HEK293T (cell line): ENCODE measurements around the gene VAV3.

ENCODE experiments used
- CTCF ChIA-PET: fragments of 350-600 bp; formaldehyde crosslinking; extraction: SDS; loops from one replicate; lab custom pipeline; 2021; ENCODE audit warnings: antibody characterized with exemption, inconsistent platforms; lab: Yijun Ruan, JAX
- POLR2A ChIA-PET: fragments of 350-600 bp; formaldehyde crosslinking; extraction: SDS; loops from one replicate; lab custom pipeline; 2020; ENCODE audit warnings: antibody characterized with exemption, inconsistent platforms; lab: Yijun Ruan, JAX
- DNase-seq: peaks from one replicate; pipeline ENCODE4 v3.0.0; 2012; ENCODE audit warnings: mixed read lengths; ENCODE audit errors: extremely low spot score
- ARNT ChIP-seq: fragments of 450-650 bp; IDR thresholded peaks from 2 replicates; pipeline ENCODE4 v1.6.1; 2017; ENCODE audit warnings: mild to moderate bottlenecking
- BHLHE40 ChIP-seq: fragments of 450-650 bp; IDR thresholded peaks from 2 replicates; pipeline ENCODE4 v1.6.1; 2016; ENCODE audit warnings: mild to moderate bottlenecking, moderate library complexity, borderline replicate concordance
- CTBP1 ChIP-seq: fragments of 450-650 bp; IDR thresholded peaks from 2 replicates; pipeline ENCODE4 v1.6.1; 2016; ENCODE audit warnings: borderline replicate concordance
- ELF4 ChIP-seq: fragments of 450-650 bp; IDR thresholded peaks from 2 replicates; pipeline ENCODE4 v1.6.1; 2017; ENCODE audit warnings: antibody characterized with exemption
- FOXA1 ChIP-seq: fragments of 450-650 bp; IDR thresholded peaks from 2 replicates; pipeline ENCODE4 v1.6.1; 2016; ENCODE audit warnings: mild to moderate bottlenecking
- FOXK2 ChIP-seq: fragments of 450-650 bp; IDR thresholded peaks from 2 replicates; pipeline ENCODE4 v1.6.1; 2016; ENCODE audit warnings: mild to moderate bottlenecking
- FOXM1 ChIP-seq: fragments of 450-650 bp; IDR thresholded peaks from 2 replicates; pipeline ENCODE4 v1.6.1; 2017; ENCODE audit warnings: mild to moderate bottlenecking, borderline replicate concordance
- HDGF ChIP-seq: fragments of 450-650 bp; IDR thresholded peaks from 2 replicates; pipeline ENCODE4 v1.6.1; 2017; ENCODE audit warnings: antibody characterized with exemption, borderline replicate concordance
- L3MBTL2 ChIP-seq: fragments of 450-650 bp; conservative IDR thresholded peaks from 2 replicates; pipeline ENCODE4 v1.6.1; 2016; ENCODE audit warnings: mild to moderate bottlenecking
- LEF1 ChIP-seq: fragments of 450-650 bp; IDR thresholded peaks from 2 replicates; pipeline ENCODE4 v1.6.1; 2017; ENCODE audit warnings: mild to moderate bottlenecking, borderline replicate concordance
- NFRKB ChIP-seq: fragments of 450-650 bp; IDR thresholded peaks from 2 replicates; pipeline ENCODE4 v1.6.1; 2016; ENCODE audit warnings: mild to moderate bottlenecking, moderate library complexity
- SUZ12 ChIP-seq: fragments of 450-650 bp; IDR thresholded peaks from 2 replicates; pipeline ENCODE4 v1.6.1; 2016; ENCODE audit warnings: mild to moderate bottlenecking
- TARDBP ChIP-seq: fragments of 450-650 bp; IDR thresholded peaks from 2 replicates; pipeline ENCODE4 v1.6.1; 2016
- ZNF384 ChIP-seq: fragments of 450-650 bp; IDR thresholded peaks from 2 replicates; pipeline ENCODE4 v1.6.1; 2016
- TF ChIP-seq, protein P1 (sequence below): fragments of 450-650 bp; IDR thresholded peaks from 2 replicates; pipeline ENCODE4 v1.6.1; 2016

Gene VAV3

DNA sequence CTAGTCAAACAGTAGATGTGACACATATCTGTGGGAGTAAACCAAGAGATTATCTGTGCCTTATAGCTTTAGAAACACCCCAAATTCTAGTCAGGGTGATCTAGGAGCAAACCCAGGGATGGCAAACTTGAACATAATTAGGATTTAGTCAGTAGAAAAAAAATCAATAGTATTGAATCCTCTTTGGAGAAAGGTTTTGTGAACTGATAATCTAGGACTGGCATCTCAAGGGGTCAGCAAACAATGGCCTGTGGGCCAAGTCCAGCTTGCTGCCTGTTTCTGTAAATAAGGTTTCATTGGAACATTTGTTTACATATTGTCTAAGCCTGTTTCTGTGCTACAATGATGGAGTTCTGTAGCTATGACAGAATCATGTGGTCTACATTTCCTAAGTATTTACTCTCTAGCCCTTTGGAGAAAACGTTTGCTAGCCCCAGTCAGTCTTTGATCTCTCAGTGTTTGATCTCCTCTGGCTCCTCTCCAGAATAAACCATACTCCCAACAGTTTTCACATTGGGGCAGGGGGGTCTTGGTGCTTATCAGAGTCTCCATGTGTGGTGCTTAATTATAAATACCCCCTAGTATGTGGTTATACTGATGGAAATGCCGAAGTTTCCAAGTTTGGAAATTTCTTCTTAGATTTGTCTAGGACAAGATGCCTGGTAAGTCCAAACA, 438.3 kb downstream of the VAV3 start:
- CTCF ChIA-PET: no interaction called here
- no peak for TF ChIP-seq NFRKB
- TF ChIP-seq, protein P1, sequence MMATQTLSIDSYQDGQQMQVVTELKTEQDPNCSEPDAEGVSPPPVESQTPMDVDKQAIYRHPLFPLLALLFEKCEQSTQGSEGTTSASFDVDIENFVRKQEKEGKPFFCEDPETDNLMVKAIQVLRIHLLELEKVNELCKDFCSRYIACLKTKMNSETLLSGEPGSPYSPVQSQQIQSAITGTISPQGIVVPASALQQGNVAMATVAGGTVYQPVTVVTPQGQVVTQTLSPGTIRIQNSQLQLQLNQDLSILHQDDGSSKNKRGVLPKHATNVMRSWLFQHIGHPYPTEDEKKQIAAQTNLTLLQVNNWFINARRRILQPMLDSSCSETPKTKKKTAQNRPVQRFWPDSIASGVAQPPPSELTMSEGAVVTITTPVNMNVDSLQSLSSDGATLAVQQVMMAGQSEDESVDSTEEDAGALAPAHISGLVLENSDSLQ: no peak
- DNase-seq: no peak
- POLR2A ChIA-PET: no interaction called here

DNA sequence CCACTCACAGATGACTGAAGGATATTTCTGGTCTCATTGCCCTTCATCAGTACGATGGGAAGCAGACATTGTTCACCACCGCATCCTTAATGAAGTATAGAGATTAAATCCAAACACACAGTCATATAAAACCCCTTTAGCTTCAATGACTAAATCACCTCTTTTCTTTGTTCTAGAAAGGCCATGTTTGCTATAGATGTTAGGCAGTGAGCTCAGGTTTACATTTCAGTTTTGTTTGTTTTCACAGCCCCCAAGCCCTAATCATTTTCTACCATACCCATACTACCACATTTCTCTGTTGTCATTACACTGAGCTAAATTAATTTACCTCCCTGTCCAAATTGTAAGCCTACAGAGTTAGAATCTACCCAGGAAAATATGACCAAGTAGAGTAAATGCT, 439.0 kb downstream of the VAV3 start:
- ChIA-PET CTCF (no interaction called here), POLR2A (no interaction called here)
- DNase-seq: no peak
- TF ChIP-seq FOXM1 (no peak), TARDBP (no peak), ARNT (no peak), ZNF384 (no peak), L3MBTL2 (no peak), HDGF (no peak), BHLHE40 (no peak), FOXK2 (no peak)
- TF ChIP-seq, protein P1: no peak

DNA sequence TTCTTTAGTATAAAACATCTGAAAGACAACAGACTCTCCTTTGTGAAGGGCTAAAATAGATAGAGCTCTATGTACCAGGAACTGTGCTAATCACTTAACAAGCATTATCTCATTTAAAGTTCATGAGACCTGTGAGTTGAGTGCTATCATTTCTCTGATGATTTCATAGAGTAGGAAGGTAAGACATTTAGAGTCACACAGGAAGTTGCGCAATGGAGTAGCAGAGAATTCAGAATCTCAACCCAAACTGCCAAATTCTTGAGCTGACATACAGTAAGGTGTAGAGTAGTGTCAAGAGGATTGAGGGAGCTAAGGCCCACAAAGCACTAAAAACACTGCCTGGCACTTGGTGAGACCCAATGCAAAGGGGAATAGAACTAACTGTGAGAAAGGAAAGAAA, 439.8 kb downstream of the VAV3 start:
- CTCF ChIA-PET: no interaction called here
- POLR2A ChIA-PET: no interaction called here
- DNase-seq: no peak
- no peak for TF ChIP-seq FOXM1
- TF ChIP-seq TARDBP: no peak

DNA sequence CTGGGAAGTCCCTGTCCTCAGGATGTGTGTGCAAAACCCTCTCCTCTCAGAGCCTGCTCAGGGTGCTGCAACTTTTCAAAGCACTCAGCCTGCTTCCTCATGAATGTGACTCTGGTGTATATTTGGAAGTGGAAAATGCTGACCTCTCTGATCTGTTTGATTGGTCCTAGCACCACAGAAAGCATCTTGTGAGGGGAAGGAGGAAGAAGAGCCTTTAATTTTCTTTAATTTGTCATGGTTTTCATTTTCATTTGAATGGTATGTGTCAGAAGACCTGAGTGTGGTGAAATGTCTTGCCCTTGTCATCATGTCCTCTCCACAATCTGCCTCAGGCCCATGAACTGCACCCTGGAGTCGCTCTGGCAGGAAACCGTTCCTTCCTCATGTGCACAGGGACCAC, 440.7 kb downstream of the VAV3 start:
- POLR2A ChIA-PET: no interaction called here
- DNase-seq: no peak
- TF ChIP-seq HDGF (no peak), LEF1 (no peak), BHLHE40 (no peak), NFRKB (no peak), L3MBTL2 (no peak), SUZ12 (no peak), FOXA1 (no peak)
- CTCF ChIA-PET: no interaction called here

DNA sequence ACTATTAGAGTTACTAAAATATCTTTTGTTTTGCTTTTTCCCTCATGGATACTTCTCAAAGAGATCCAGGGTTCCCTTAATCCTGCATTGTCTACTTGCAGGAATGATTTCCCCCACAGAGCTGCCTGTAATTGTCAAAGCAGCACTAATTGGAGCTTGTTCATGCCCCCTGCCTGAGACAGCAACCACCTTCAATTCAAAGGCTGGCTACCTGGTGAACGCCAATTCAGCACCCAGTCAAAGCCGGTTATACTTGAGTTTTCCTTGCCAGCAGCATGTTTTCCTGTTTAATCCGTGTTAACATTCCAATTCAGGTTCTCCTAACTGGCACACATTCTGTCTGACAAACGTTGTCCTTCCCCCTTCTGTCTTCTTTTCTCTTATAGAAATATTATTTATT, 441.2 kb downstream of the VAV3 start:
- POLR2A ChIA-PET: no interaction called here
- CTCF ChIA-PET: no interaction called here
- no peak for TF ChIP-seq L3MBTL2
- no peak for TF ChIP-seq LEF1
- no peak for TF ChIP-seq NFRKB
- no peak for TF ChIP-seq TARDBP
- no peak for TF ChIP-seq SUZ12
- no peak for TF ChIP-seq BHLHE40
- TF ChIP-seq FOXK2: no peak
- DNase-seq: no peak

DNA sequence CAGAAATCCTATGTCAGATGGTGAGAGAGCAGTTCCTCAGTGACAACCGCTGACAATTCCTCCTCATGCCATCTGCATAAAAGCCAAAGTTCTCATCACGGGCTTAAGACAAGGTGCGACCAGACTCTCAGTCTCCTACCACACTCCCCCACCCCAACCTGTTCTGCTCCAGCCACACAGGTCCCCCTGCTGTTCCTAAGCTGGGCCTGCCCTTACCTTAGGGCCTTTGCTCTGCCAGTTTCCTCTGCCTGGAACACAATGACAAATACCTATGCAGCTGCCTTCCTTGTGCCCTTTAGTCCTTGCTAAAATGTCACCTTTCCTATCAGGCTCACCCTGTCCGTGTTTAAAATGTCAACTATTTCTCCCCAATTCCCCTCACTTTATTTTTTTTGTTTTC, 441.9 kb downstream of the VAV3 start:
- CTCF ChIA-PET: interaction anchor here (0.7 kb wide), 1 partner anchor 225 kb away, joined by 3 read pairs; no protein-coding TSS in a partner anchor
- TF ChIP-seq LEF1 (no peak), ELF4 (no peak), CTBP1 (no peak), ARNT (no peak)
- no peak for DNase-seq
- POLR2A ChIA-PET: no interaction called here
